Fibroblast of peridontal ligament (primary cell): ENCODE results near the gene LIN7B.

ENCODE experiments used
- DNase-seq: peaks from one replicate; pipeline ENCODE4 v3.0.0-alpha.2; 2010; ENCODE audit errors: extremely low read depth

Gene LIN7B, protein sequence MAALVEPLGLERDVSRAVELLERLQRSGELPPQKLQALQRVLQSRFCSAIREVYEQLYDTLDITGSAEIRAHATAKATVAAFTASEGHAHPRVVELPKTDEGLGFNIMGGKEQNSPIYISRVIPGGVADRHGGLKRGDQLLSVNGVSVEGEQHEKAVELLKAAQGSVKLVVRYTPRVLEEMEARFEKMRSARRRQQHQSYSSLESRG

DNA sequence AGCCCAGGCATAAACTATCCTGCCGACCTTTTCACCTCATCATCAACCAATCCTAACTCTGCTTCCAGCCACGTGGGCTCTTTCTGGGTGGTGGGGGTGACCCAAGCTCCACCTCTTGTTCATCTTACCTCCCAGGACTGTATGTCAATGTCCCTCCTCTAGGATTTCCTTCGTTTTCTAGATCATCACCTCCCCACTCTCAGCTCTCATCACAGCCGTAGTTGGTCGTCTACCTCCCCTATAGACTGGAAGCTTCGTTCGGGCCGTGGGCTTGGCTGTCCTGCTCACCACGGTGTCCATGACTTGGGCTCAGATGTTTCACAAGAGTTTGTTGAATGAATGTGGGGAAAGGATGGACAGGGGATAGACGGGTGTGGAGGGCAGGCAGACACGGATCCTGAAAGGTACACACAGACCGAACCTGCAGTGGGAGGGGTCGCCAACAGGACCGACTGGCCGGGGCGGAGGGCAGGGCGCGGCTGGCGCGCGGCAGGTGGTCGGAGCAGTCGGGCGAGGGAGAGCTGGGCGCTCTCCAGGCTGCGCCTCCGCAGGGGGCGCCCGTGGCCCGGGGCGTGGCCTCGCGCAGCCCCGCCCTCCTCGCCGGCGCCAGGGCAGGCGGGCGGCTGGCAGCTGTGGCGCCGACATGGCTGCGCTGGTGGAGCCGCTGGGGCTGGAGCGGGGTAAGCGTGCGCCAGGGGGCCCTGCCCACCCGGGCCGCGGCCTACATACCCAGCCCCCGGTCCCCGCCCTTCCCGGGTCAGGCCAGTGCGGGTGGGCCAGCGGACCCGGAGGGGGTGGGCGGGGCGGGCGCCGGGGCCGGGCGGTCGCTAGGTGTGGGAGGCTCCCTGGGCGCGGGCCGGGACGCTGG lies at the start of gene LIN7B:
Gene LIN7B (plus strand): TSS at position 609 of the 868 bp plus-strand sequence. CDS start 35 bp downstream, at position 644.
- DNase-seq = peak; percentile 42

DNA sequence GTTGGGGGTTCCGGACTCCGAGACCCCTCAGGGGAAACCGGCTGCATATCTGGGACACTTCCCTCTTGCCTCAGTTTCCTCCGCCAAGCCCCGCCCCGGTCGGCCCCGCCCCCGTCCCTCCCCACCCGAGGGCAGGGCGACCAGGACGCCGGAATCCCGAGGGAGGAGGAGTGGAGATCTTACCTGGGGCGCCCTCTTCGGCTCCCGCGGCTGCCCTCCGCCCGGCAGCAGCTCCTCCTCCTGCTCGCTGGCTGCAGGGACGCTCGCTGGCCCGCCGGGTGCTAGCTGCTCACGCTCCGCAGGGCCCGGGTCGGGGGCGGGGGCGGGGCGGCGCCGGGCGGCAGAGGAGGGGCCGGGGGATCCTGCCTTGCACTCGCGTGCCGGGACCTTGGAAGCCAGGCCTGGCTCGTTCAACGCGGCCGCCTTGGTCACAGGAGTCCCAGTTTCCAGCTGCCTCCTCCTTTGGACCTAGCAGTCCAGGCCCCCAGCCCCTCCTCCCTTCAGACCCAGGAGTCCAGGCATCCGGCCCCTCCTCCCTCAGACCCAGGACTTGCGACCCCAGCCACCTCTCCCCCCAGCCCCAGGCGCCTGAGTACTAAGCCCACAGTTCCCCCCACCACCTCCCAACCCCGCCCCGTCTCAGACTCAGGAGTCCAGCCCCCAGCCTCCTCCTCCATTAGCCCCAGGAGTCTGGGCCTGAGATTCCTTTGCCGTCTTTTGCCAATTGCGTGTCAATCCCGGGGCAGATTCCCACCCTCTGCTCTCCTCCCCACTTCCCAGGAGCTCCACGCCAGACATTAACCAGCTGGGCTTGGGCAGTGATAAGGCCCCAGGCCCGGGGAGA lies 49.2 kb upstream of the LIN7B start, which contains the start of gene NTF4:
Gene NTF4 (minus strand): TSS at position 51 of the 844 bp plus-strand sequence. CDS start 2,821 bp downstream, outside the sequence.
- no peak for DNase-seq

- DNase-seq = no peak
Observed at GRCh38 chr19:49065905-49066512, 48.2 kb upstream of the LIN7B start.

DNA sequence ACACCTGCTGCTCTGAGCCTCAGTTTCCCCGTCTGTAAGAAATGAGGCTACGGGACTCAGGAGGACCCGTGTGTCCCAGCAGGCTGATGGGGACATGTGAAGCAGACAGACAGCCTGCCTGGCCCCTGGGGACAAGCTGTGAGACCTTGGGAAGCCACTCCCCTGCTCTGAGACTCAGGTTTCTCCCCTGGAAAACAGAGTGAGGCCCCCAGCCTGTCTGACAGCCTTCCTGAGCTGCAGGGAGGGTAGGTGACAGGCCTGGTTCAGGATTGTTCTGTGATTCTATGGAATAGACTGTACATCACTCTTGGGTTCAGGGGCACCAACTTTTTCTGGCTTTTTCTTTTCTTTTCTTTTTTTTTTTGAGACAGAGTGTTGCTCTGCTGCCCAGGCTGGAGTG lies 46.6 kb upstream of the LIN7B start:
- no peak for DNase-seq

DNA sequence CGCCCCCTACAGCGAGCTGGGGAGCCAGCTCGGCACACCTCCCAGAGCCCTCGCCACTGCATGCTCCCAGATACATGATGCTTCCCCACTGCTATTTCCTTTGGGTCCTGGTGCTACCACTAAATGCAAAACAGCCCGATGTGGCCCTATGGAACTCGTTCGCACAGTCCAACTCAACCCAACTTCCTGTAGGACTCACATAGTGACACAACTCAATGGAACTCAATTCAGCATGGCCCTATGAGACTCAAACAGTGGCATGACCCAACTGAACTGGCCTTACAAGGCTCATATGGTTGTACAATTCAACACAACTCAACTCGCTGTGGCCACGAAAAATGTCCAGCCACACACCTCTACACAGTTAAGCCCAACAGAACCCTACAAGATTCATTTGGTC lies 45.1 kb upstream of the LIN7B start:
- no peak for DNase-seq

DNA sequence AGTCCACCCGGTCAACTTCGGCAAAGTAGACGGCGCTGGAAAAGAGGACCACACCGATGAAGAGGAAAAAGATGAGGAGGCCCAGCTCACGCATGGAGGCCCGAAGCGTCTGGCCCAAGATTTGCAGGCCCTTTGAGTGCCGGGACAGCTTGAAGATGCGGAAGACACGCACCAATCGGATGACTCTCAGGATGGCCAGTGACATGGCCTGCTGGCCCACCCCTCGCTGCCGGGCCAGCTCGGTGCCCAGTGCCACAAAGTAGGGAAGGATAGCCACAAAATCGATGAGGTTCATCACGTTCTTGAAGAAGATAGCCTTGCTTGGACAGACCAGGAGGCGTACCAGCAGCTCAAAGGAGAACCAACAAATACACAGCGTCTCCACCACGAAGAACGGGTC lies 43.8 kb upstream of the LIN7B start:
- no peak for DNase-seq

GRCh38 chr19:49071860-49072547 lies 42.2 kb upstream of the LIN7B start:
- no peak for DNase-seq

DNA sequence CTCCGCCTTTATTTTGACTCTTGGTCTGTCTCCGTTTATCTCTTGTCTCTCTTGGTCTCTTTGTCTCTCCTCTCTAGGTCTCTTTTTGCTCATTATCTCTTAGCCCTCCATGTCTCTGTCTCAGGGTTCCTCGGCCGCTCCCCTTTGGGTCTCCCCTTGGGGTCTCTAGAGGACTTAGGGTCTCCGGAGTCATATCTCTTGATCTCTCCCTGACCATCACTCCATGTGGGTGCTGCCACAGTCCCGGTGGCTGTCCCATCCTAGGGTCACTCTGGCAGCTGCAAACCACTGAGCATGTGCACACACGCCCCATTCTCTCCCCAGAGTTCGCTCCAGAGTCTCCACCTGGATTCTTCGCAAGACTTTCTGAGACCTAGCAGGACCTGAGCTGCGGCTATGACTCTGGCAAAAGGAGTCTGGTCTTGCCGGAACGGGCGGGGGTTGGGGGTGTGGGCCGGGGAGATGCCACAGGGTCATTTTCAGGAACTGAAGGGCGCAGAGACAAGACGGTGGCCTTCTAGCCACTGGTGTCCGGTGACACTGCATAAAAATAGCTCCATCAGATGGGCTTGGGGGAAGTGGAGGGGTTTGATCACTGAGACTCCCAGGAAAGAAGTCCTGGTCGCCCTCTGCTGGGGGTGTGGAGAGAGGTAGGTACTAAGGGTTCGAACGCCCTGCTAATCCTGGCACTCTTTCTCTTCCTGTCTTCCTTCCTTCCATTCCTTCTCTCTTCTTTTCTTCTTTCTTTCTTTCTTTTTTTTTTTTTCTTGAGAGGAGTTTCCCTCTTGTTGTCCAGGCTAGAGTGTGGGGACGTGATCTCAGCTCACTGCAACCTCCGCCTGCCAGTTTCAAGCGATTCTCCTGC lies 40.4 kb upstream of the LIN7B start:
- no peak for DNase-seq

- DNase-seq = peak; percentile 67
Observed at GRCh38 chr19:49074869-49075268, 39.3 kb upstream of the LIN7B start.

GRCh38 chr19:49080392-49080791 lies 33.8 kb upstream of the LIN7B start:
- DNase-seq = no peak

DNA sequence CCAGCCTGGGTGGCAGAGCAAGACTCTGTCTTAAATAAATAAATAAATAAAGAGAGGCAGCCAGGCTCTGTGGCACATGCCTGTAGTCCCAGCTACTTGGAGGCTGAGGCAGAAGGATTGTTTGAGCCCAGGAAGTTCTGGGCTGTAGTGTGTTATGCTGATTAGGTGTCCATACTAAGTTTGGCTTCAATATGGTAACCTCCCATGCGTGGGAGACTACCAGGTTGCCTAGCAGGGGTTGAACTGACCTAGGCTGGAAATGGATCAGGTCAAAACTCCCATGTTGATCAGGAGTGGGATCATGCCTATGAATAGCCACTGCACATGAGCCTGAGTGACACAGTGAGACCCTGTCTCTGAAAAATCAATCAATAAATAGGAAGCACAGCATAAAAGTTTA lies 32.9 kb upstream of the LIN7B start:
- DNase-seq = no peak

GRCh38 chr19:49084206-49085019 lies 29.8 kb upstream of the LIN7B start:
- no peak for DNase-seq

DNA sequence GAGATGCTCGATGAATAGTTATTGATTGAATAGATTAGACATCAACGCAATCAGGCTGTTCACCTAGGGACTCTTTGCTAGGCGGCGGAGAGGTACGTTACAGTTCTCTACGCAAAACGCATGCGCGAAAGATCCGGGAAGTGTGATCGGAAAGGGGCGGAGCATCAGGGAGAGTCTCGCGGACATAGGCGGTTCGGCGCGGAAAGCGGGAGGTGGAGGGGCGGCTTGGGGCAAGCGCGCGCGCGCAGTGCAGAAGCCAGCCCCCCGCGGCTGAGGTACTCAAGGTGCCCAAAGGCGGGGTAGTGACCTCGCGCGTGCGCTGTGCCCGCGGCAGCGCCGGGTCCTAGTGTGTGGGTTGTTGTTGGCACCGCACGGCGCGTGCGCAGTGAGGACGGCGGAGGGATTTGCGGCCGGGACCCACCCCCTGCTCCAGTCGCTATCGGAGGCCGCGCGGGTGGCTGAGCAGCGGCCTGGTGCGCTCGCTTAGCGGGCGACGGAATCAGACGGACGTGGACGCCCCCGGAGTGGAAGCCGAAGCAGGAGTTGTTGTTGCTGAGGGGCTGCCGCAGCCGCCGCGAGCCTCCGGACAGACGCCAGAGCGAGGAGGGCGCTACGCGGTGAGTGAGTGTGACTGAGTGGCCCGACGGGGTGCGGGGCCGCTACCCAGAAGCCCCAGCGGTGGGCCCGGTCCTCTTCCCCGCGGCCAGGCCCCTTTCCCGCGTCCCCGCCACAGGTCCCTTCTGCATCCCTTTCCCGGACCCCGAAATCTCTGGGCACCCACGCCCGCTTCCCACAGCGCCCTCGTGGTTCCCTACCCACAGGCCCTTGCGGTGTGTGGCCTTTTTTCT lies 28.9 kb upstream of the LIN7B start, which contains the start of gene SNRNP70:
Gene SNRNP70 (plus strand): TSS at position 432 of the 848 bp plus-strand sequence. CDS start 964 bp downstream, outside the sequence.
- DNase-seq = peak; percentile 99

GRCh38 chr19:49085868-49086232 lies 28.3 kb upstream of the LIN7B start:
- DNase-seq = no peak

DNA sequence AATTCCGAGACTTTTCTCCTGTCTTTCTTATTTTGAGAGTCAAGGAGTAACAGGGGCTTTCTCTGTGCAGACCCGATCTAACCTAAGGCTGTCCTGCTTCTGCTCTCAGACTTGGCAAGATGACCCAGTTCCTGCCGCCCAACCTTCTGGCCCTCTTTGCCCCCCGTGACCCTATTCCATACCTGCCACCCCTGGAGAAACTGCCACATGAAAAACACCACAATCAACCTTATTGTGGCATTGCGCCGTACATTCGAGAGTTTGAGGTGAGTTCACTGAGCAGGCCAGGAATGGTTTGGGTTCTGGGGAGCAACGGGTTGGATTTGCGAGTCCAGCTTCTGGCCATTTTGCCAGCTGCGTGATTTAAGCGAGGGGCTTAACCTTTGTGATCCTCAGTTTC lies 27.9 kb upstream of the LIN7B start:
- no peak for DNase-seq

DNA sequence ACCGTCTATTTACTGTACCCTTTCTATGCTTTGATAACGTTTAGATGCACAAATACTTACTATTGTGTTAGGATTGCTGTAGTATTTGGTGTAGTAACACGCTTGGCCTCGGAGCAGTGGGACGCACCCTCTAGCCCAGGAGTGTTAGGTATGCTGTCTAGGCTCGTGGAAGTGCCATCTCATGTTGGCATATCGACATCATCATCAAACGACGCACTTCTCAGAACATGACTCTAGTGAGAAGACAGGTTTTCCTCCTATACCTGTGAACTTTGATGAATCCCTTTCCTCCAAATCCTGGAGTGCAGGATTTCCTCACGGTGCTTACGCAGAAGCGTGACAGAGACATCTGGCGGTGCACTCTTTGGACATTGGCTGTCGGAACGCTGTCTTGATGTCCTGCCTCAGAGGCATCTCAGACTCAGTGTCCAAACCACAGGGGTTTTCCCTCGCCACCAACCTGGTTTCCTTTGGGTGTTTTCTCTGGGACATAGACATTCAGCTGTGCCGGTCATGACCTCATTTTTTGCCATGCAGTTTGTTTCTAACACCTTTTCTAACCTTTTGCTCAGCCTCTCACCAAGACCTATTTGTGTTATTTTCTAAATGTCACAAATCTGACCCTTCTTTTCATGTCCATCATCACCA lies 22.7 kb upstream of the LIN7B start:
- DNase-seq = no peak

GRCh38 chr19:49092686-49093085 lies 21.5 kb upstream of the LIN7B start:
- DNase-seq = no peak
